Bronchial epithelial cell (primary cell): ENCODE data around the gene AQP12A. TPM values are rescaled to one million over a fixed set of nuclear protein-coding genes. Genes with fewer than 3 reads are reported as not detected.

Experiments used
- DNase-seq: peaks from one replicate; pipeline ENCODE4 v3.0.0-alpha.2; 2010; ENCODE audit warnings: low read depth
- FAIRE-seq: peaks from 2 replicates; lab custom pipeline; 2011; peaks lifted over from hg19 to GRCh38; lab: Jason Lieb, UNC
- H3K27me3 ChIP-seq: 2 replicates; pipeline ENCODE4 v1.5.1; 2011; ENCODE audit warnings: low read length; ENCODE audit not compliant: control insufficient read depth, insufficient read depth
- H3K36me3 ChIP-seq: 2 replicates; pipeline ENCODE4 v1.5.1; 2011; ENCODE audit warnings: low read length; ENCODE audit not compliant: control insufficient read depth, insufficient read depth
- H3K4me3 ChIP-seq: 2 replicates; pipeline ENCODE4 v1.5.1; 2011; ENCODE audit warnings: mild to moderate bottlenecking, low read depth, low read length, control low read depth
- CTCF ChIP-seq: IDR thresholded peaks from 2 replicates; pipeline ENCODE4 v1.5.1; 2011; ENCODE audit warnings: mild to moderate bottlenecking, moderate library complexity, low read length, control low read depth, inconsistent platforms; ENCODE audit not compliant: insufficient read depth, severe bottlenecking
- total RNA-seq: library from RNA; depleted of rRNA; stranded (reverse); fragments of >200 nt; gene quantifications from 2 replicates; pipeline ENCODE4 v1.2.1, GENCODE V29; 2014

The AQP12A gene
- total RNA-seq, 1 donor from 2014 or later: not detected

DNA sequence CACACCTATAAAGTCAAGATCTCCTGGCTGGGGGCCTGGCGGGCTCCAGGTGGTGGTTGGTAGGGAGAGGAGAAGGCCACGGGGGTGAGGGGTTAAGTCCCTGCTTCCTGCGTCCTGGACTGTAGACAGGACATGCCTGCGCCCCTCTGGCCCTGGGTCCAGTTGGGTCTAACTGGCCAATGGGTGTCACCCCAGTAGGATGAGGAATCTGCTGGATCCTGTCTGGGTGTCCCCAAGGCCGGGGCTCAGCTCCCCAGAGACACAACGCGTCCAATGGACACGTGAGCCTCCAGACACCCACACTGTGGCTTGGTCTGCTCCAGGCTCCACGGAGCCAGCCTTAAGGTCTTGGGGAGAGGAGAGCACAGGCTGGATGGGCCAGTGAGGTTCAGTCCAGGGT lies 19.6 kb downstream of the AQP12A start:
- FAIRE-seq (no peak), DNase-seq (no peak)
- Histone ChIP-seq H3K27me3 (peaks cover 7% of the 10 kb centered on the region), H3K36me3 (no peaks in the 10 kb centered on the region), H3K4me3 (no peak overlapping the region)
- TF ChIP-seq CTCF: no peak

DNA sequence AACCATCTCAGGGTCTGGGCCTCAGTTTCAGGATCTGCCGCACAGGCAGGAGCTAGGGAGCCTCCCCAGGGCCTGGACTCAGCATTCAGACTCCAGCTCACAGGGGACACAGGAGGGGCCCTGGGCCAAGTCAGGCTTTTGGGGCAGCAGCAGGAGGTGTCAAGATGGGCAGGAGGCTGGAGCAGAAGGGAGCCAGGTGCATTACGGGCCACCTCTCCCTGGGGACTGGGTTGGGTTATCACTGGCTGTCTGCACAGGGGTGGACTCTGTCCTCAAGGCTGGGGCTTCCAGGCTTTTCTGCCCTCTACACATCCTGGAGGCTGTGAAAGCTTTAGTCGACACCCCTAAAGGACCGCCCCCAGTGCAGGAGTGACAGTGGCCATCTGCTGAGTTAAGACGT lies 20.0 kb downstream of the AQP12A start:
- H3K27me3 ChIP-seq: peaks cover 5% of the 10 kb centered on the region

GRCh38 chr2:240712121-240712520 lies 20.5 kb downstream of the AQP12A start:
- peaks cover 5% of the 10 kb centered on the region for H3K27me3 ChIP-seq
- FAIRE-seq: no peak
- no peak for TF ChIP-seq CTCF

More for the DNA sequence above, 20.0 kb downstream of the AQP12A start:
- DNase-seq (no peak), FAIRE-seq (no peak)
- H3K36me3 ChIP-seq: no peaks in the 10 kb centered on the region
- H3K4me3 ChIP-seq: no peak overlapping the region
- TF ChIP-seq CTCF: no peak

GRCh38 chr2:240713071-240713927 lies 21.6 kb downstream of the AQP12A start:
- FAIRE-seq (no peak), DNase-seq (no peak)
- Histone ChIP-seq H3K4me3 (no peak overlapping the region), H3K27me3 (peaks cover 4% of the 10 kb centered on the region), H3K36me3 (no peaks in the 10 kb centered on the region)
- no peak for TF ChIP-seq CTCF

More at GRCh38 chr2:240712121-240712520, 20.5 kb downstream of the AQP12A start:
- H3K4me3 ChIP-seq: no peak overlapping the region
- no peaks in the 10 kb centered on the region for H3K36me3 ChIP-seq
- no peak for DNase-seq

GRCh38 chr2:240713928-240714746 lies 22.5 kb downstream of the AQP12A start:
- no peak for DNase-seq
- FAIRE-seq: no peak
- no peak for TF ChIP-seq CTCF
- Histone ChIP-seq H3K4me3 (no peak overlapping the region), H3K27me3 (peaks cover 4% of the 10 kb centered on the region), H3K36me3 (no peaks in the 10 kb centered on the region)
